NCI-H146 treated with DMSO at 0.1 percent for 48 hours (cell line): Measurements from ENCODE around the gene AGBL4.

Source experiments
- DNase-seq: peaks from one replicate; lab custom pipeline; 2025; ENCODE audit not compliant: unreplicated experiment; lab: John Stamatoyannopoulos, UW

AGBL4 gene

DNA sequence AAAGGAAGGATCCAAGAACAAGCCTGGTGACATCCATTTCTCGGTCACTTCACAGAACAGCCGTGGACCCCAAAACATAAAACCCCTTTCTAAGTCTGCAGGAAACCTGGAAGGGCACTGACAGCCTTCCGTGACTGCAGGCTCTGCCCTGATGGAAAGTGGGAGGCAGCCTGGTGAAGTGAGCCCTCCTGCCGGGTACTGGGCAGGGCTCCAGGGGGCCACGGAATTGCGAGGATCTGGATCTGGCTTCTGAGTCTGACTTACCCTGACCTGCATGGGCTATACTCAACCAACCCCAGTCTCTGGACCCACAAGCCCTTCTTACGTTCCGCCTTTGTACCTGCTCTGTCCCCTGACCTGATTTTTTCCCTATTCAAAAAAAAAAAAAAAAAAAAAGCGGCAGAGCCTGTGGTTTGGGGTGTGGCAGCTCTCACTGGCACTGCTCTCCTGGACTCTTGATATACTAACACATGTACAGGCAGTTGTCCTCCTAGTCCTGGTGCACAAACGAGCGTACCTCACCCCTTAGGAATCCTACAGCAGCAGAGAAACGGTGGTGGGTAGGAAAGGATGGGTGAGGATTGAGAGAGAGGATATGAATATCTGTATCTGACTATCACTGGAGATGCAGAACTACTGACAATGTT is 1330.0 kb downstream of the AGBL4 start:
- DNase-seq, result no peak

GRCh38 chr1:48693180-48693579 is 1330.6 kb downstream of the AGBL4 start:
- no peak for DNase-seq

DNA sequence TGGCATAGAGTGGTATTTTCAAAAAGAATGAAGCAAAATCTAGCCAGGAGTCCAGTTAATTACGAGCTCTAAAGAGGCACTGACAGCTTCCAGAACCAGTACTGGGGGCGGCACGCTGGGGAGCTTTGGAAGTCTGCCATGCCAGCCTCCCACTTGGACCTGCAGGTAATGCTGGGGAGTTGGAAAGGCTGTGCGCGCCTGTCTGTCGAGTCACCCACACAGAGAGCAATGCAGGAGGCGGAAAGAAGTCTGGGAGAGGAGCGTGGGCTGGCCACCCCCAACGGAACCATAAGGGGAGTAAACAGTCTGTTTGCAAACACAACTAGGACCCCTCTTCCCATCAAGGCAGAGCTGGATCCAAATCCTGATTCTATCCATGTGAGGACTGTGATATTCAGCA is 1331.5 kb downstream of the AGBL4 start:
- no peak for DNase-seq

DNA sequence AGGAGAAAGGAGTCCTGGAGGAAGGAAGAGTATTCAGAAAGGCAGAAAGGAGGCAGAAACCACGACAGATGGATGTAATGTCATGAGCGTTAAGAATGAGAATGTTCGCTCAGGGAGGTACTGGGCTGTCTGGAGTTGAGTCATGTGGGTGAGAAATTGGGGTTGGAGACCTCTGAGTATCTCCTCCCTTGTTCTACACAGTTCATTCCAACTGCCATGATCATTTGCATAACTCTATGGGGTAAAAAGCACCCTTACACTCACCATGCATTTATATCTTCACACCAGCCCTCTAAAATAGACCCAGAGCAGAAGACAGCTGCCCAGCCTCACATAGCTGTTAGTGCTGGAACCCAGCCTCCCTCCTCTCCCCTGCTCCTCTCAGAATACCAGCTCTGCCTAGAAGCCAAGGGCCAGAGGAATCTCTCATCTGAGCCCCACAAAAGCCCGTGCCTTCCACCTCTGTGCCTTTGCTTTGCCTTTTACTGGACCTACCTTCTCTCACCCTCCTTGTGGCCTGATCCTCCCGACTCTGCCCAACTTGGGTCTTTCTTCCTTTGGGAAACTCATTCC is 1332.2 kb downstream of the AGBL4 start:
- no peak for DNase-seq

GRCh38 chr1:48688102-48688760 is 1335.5 kb downstream of the AGBL4 start:
- no peak for DNase-seq

DNA sequence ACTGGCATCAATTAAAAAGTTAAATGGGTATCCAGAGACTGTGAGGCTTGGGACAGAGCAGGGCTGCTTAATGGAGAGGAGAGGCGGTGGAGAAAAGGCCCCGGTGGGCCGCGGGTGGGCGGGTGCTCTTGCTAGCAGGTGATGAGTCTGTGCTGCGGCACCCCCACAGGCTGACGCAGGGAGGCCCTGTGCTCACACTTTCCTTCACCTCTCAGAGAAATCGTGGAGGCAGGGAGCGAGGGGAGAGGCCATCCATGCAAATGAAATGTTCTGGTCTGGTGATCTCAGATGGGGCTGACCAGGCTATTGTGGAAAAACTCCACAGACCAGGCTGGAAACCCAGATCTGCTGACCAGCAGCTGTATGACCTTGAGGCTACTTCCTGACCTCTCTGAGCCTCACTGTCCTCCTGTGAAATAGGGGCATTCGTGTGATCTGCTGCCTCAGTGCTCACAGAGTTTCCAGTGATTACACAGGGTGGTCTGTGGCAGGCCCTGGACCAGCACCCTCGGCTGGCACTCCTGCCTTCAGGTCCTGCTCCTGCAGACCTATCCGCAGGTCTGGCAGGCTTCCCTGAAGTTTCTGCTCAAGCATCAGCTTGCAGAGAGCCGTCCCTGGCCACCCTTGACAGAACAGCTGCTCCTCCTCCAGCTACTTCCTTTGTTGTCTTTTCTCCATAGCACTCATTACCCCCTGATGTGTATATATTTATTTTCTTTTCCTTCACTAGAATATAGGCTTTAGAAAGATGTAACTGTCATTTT is 1336.3 kb downstream of the AGBL4 start:
- DNase-seq, result no peak

GRCh38 chr1:48686159-48686558 is 1337.6 kb downstream of the AGBL4 start:
- no peak for DNase-seq

- DNase-seq, result no peak
Measured at GRCh38 chr1:48684381-48684780, 1339.4 kb downstream of the AGBL4 start.

- DNase-seq, result no peak
Measured at GRCh38 chr1:48683839-48684238, 1339.9 kb downstream of the AGBL4 start.

DNA sequence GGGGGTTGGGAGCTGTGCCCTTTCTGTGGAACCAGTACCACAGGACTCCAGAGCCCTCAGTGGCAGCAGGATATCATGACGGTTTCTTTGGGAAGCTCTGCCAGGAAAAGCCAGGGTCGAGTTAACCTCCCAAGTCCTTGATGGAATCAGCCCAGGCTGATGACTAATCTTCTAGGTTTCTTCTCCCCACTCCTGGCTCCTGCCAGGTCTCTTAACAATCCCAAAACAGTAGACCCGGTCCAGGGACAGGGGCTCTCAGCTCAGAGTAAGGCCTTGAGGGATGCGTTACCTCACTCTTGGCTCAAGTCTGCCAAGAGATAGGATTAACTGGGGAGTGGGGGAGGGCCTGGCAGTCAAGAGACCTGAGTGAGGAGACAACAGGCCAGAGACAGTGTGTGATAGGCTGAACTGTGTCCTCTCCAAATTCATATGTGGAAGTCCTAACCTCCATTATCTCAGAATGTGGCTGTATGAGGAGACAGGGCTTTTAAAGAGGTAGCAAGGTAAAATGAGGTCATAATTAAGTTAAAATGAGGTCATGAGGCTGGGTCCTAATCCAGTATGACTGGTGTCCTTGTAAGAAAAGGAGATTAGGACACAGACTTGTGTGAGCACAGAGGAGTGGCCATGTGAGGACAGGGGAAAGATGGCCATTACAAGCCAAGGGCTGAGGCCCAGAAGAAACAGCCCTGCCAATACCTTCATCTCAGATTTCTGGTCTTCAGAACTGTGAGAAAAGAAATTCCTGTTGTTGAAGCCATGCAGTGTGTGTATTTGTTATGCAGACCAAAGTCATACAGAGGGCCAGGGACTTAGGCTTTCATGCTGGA is 1342.1 kb downstream of the AGBL4 start:
- DNase-seq, result no peak

- DNase-seq, result no peak
Measured at GRCh38 chr1:48680411-48681035, 1343.2 kb downstream of the AGBL4 start.

- DNase-seq, result no peak
Measured at GRCh38 chr1:48679859-48680258, 1343.9 kb downstream of the AGBL4 start.

DNA sequence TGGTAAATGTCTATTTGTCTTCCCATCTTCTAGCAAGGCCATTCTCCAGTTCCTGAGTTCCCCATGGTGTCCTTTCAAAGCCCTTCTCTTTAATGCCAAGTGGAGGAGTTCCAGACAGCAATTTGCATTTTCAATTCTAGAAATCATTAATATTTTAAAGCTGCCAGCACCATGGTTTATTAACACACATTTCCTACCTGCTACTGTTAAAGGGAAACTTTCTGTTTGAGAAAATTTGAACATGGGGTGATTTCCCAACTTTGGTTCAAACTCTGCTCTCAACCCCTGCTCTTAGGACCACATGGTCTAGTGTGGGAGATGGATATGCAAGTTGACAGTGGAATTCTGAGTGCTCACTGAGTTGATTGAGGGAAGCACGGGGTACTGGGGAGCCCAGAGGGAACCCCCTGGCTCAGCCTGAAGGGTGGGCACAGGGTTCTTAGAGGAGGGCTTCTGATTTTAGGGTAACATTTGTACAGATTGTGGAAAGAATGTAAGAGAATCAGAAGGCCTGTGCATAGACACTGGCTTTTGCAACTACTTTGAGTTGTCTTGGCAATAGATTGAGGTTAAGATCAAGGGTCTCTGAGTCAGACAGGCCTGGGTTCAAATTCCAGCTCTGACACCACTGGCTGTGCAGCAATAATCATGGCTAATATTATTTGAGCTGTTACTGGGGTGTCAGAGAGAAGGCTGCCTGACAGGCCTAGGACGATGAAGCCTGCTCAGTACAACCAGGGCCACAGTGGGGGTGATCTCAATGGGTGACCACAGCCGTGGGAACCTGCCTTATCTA is 1344.8 kb downstream of the AGBL4 start:
- DNase-seq, result no peak

GRCh38 chr1:48677306-48678287 is 1346.2 kb downstream of the AGBL4 start:
- DNase-seq, result peak; percentile 11

DNA sequence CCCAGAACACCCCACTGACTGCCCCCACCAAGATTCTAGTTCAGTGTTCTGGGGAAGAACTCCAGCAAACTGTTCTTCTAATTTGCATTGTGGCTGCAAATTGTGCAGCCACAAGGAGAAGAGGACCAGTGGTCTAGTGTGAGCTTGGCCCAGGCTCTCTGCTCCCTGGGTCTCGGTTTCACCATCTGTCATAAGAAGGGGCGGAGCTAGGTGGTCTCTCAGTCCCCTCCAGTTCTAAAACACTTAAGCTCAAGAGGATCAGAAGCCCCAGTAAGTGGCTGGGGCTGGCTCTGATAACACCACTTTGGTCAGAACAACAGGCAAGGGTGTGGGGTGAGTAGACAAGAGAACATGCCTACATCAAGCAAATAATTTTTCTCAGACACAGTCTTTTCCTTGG is 1346.9 kb downstream of the AGBL4 start:
- DNase-seq, result no peak

- DNase-seq, result no peak
Measured at GRCh38 chr1:48676376-48676775, 1347.4 kb downstream of the AGBL4 start.

DNA sequence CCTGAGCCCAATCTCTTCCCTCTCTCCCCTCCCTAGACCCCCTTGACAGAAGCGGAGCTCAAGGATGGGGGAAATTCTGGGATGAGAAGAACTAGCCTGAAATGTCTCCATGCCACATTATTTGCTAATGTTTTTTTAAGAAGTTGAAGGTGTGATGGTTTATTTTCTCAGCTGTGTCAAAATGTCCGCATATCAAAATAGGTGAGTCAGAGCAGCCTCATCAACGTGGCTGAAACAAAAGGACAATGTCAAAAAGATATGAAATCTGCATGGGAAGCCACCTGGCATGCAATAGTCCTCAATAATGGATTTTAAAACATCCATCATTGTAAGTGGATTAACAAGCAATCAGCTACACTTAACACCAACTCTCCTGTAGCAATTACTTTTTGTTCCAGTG is 1348.5 kb downstream of the AGBL4 start:
- DNase-seq, result no peak

GRCh38 chr1:48674641-48675040 is 1349.1 kb downstream of the AGBL4 start:
- DNase-seq, result no peak
